ENCODE results near the gene TMEM169.

Gene TMEM169

GRCh38 chr2:216081487-216082116 lies at the start of gene TMEM169, which contains the start of gene PECR:
Gene TMEM169, plus strand, starts transcription at chr2:216081919. Its CDS starts 14,045 bp downstream, at chr2:216095964.
Gene PECR, minus strand, starts transcription at chr2:216081809. Its CDS starts 68 bp downstream, at chr2:216081741.
- Histone ChIP-seq H3K9ac (peak within 1 kb of the TSS; percentile 46), H2AFZ (peak within 1 kb of the TSS; percentile 99), H3K79me2 (peaks cover 5% of the 10 kb centered on the region), H3K27me3 (ENCODE audit: control insufficient read depth, insufficient read depth, low read length) (no peaks in the 10 kb centered on the region), H3K4me3 (ENCODE audit: low read depth, low read length) (peak within 1 kb of the TSS; percentile 69), H3K36me3 (ENCODE audit: control insufficient read depth, insufficient read depth, low read length) (no peaks in the 10 kb centered on the region), H3K4me1 (no peaks in the 10 kb centered on the region), H3K9me3 (ENCODE audit: control insufficient read depth, low read length) (no peaks in the 10 kb centered on the region), H3K27ac (peak within 1 kb of the TSS; percentile 71), H3K4me2 (ENCODE audit: low read length) (peak within 1 kb of the TSS; percentile 97)
- TF ChIP-seq, protein P1, sequence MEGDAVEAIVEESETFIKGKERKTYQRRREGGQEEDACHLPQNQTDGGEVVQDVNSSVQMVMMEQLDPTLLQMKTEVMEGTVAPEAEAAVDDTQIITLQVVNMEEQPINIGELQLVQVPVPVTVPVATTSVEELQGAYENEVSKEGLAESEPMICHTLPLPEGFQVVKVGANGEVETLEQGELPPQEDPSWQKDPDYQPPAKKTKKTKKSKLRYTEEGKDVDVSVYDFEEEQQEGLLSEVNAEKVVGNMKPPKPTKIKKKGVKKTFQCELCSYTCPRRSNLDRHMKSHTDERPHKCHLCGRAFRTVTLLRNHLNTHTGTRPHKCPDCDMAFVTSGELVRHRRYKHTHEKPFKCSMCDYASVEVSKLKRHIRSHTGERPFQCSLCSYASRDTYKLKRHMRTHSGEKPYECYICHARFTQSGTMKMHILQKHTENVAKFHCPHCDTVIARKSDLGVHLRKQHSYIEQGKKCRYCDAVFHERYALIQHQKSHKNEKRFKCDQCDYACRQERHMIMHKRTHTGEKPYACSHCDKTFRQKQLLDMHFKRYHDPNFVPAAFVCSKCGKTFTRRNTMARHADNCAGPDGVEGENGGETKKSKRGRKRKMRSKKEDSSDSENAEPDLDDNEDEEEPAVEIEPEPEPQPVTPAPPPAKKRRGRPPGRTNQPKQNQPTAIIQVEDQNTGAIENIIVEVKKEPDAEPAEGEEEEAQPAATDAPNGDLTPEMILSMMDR (IDR thresholded peaks at IDR 0.05) = no peak

- Histone ChIP-seq H3K4me2 (ENCODE audit: low read length) (no peak overlapping the region), H3K9me3 (ENCODE audit: control insufficient read depth, low read length) (no peaks in the 10 kb centered on the region), H2AFZ (no peak overlapping the region), H3K27ac (no peak overlapping the region), H3K27me3 (ENCODE audit: control insufficient read depth, insufficient read depth, low read length) (no peaks in the 10 kb centered on the region), H3K36me3 (ENCODE audit: control insufficient read depth, insufficient read depth, low read length) (no peaks in the 10 kb centered on the region), H3K79me2 (no peaks in the 10 kb centered on the region), H3K4me1 (peaks cover 3% of the 10 kb centered on the region), H3K4me3 (ENCODE audit: low read depth, low read length) (no peak overlapping the region), H3K9ac (no peak overlapping the region)
- TF ChIP-seq, protein P1 (IDR thresholded peaks at IDR 0.05) = no peak
These were observed 49.6 kb upstream of the TMEM169 start for GRCh38 chr2:216031960-216032689.

DNA sequence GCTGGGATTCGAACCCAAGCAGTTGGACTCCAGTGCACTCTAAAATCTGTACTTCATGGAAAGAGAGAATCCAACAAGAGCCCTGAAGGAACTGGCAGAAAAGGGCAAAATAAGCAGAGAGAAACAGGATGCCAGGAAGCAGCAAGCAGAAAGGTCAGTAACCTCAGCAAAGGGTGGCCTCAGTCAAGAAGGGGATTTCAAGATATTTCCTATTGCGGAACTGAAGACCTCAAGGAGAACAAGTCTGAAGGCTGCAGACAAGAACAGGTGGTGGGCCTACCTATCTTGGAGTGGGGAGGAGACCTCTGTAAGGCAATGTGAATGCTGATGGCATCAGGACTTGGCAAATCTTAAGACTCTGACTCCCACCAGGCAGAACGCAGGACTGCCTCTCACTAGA lies 48.3 kb upstream of the TMEM169 start:
- no peak overlapping the region for H3K9ac ChIP-seq
- TF ChIP-seq, protein P1 (IDR thresholded peaks at IDR 0.05) = no peak
- no peaks in the 10 kb centered on the region for H3K27me3 ChIP-seq (ENCODE audit: control insufficient read depth, insufficient read depth, low read length)
- H3K36me3 ChIP-seq (ENCODE audit: control insufficient read depth, insufficient read depth, low read length) = no peaks in the 10 kb centered on the region
- H2AFZ ChIP-seq = no peak overlapping the region
- H3K4me1 ChIP-seq = peaks cover 3% of the 10 kb centered on the region
- H3K79me2 ChIP-seq = no peaks in the 10 kb centered on the region
- H3K9me3 ChIP-seq (ENCODE audit: control insufficient read depth, low read length) = no peaks in the 10 kb centered on the region
- no peak overlapping the region for H3K4me3 ChIP-seq (ENCODE audit: low read depth, low read length)
- no peak overlapping the region for H3K27ac ChIP-seq
- H3K4me2 ChIP-seq (ENCODE audit: low read length) = no peak overlapping the region

DNA sequence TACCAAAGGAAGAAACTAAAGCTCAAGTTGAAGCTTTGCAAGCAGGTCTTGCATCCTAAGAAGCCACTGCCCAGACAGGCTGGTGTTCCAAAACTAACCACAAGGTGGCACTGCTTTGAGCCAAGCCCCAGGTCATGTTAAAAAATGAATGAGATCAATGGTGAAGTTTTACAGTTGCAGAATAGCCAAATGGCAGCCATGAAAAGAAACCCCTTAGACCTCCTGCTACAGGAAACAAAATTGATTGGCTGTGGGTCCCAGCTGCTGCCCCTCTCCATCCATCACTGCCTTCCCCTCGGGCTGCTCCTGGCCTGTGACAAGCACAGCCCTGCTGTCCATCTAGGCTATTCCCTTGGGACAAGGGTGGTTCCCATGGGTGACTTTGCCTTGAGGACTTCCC lies 47.7 kb upstream of the TMEM169 start:
- no peaks in the 10 kb centered on the region for H3K36me3 ChIP-seq (ENCODE audit: control insufficient read depth, insufficient read depth, low read length)
- no peaks in the 10 kb centered on the region for H3K79me2 ChIP-seq
- H3K4me3 ChIP-seq (ENCODE audit: low read depth, low read length) = no peak overlapping the region
- H3K4me2 ChIP-seq (ENCODE audit: low read length) = no peak overlapping the region
- TF ChIP-seq, protein P1 (IDR thresholded peaks at IDR 0.05) = peak; percentile 93
- no peaks in the 10 kb centered on the region for H3K27me3 ChIP-seq (ENCODE audit: control insufficient read depth, insufficient read depth, low read length)
- no peak overlapping the region for H2AFZ ChIP-seq
- H3K4me1 ChIP-seq = peaks cover 3% of the 10 kb centered on the region
- no peak overlapping the region for H3K9ac ChIP-seq
- no peak overlapping the region for H3K27ac ChIP-seq
- H3K9me3 ChIP-seq (ENCODE audit: control insufficient read depth, low read length) = no peaks in the 10 kb centered on the region
